ENCODE data around the gene NT5DC3. TPM values are rescaled to one million over a fixed set of nuclear protein-coding genes. Genes with fewer than 3 reads are reported as not detected.

NT5DC3 gene
- total and polyA plus RNA-seq, 2 of the 13 experiments (the other 11 are each of a cell fraction or from before 2014, with no cell fraction given): 3.2 to 6.6 TPM

GRCh38 chr12:103793046-103793445, 48.0 kb downstream of the NT5DC3 start (continued):
- TF ChIP-seq TFDP2 (CRISPR knock-in tag; IDR thresholded peaks at IDR 0.05) (no peak), EZH2 (conservative IDR thresholded peaks at IDR 0.05; ENCODE audit: low read depth, low read length) (no peak), ZNF256 (CRISPR knock-in tag; conservative IDR thresholded peaks at IDR 0.05) (no peak), HDAC6 (IDR thresholded peaks at IDR 0.05; ENCODE audit: low read depth, low read length) (no peak), ZNF850 (CRISPR knock-in tag; conservative IDR thresholded peaks at IDR 0.05) (no peak)

- H3K9me3 ChIP-seq (ENCODE audit: low read length): no peaks in the 10 kb centered on the region
- H2AFZ ChIP-seq (ENCODE audit: low read length): no peak overlapping the region
- no peaks in the 10 kb centered on the region for H4K20me1 ChIP-seq (ENCODE audit: insufficient read depth, low read length)
- ATAC-seq (no peak; the same call in 2 of the 3 replicates), DNase-seq (ENCODE audit: low spot score) (no peak), FAIRE-seq (no peak)
- no peaks in the 10 kb centered on the region for H3K79me2 ChIP-seq (ENCODE audit: insufficient read depth, low read length)
- no peak overlapping the region for H3K9ac ChIP-seq (ENCODE audit: insufficient read depth, low read depth, low read length)
- H3K27ac ChIP-seq (ENCODE audit: extremely low read length, insufficient read depth, low read length): no peak overlapping the region
- ChIA-PET POLR2A (no interaction called here), CTCF (ENCODE audit: low intra/inter-chr PET ratio, low total read pairs) (no interaction called here)
- in situ Hi-C loops (cut with HindIII; ENCODE audit: extremely low pct_ligation_motif_present, low pct_unique_long_range_greater_than_20kb) (no loop called here), intact Hi-C loops (cut with micrococcal nuclease; ENCODE audit: unreplicated experiment) (no loop called here)
- no peak for TF ChIP-seq CSRNP1 (CRISPR knock-in tag; IDR thresholded peaks at IDR 0.05)
- TF ChIP-seq ZNF720 (CRISPR knock-in tag; IDR thresholded peaks at IDR 0.05): no peak
- TF ChIP-seq ZSCAN9 (CRISPR knock-in tag; IDR thresholded peaks at IDR 0.05; ENCODE audit: borderline replicate concordance): no peak
- no peak for TF ChIP-seq ZNF260 (CRISPR knock-in tag; IDR thresholded peaks at IDR 0.05; ENCODE audit: borderline replicate concordance, low read depth)
- no peak for TF ChIP-seq ZUFSP (CRISPR knock-in tag; IDR thresholded peaks at IDR 0.05; ENCODE audit: borderline replicate concordance)
- TF ChIP-seq TFAP4 (IDR thresholded peaks at IDR 0.05; ENCODE audit: borderline replicate concordance, low read depth): no peak
- TF ChIP-seq FUBP1 (CRISPR knock-in tag; IDR thresholded peaks at IDR 0.05; ENCODE audit: borderline replicate concordance): no peak
- TF ChIP-seq DNMT1 (CRISPR knock-in tag; IDR thresholded peaks at IDR 0.05): no peak
- no peak overlapping the region for H3K4me3 ChIP-seq (replicated peaks in 1 of 3; ENCODE audit: insufficient read depth in 1 of 3, low read depth in 2 of 3, low read length in 3 of 3)
- no peaks in the 10 kb centered on the region for H3K4me1 ChIP-seq (ENCODE audit: insufficient read depth, low read length)
- H3K4me2 ChIP-seq (ENCODE audit: low read depth, low read length): no peak overlapping the region
- no TSS peak for BruUV-seq (replicated peaks)
- H3K27me3 ChIP-seq (ENCODE audit: control insufficient read depth in 1 of 2, insufficient read depth in 2 of 2, low read length in 2 of 2): no peaks in the 10 kb centered on the region
- WGBS (ENCODE audit: low lambda C conversion rate): 98% methylated on average over 10 of the region's 10 CpGs
- peaks cover 15 to 45% of the 10 kb centered on the region in 2 experiments for H3K36me3 ChIP-seq (replicated peaks in 1 of 2; ENCODE audit: control insufficient read depth in 1 of 2, insufficient read depth in 2 of 2, low read length in 2 of 2)
These were observed 49.6 kb downstream of the NT5DC3 start for GRCh38 chr12:103791350-103791920.

Measured in HepG2 (cell line).